ENCODE results near the gene TECTB. TPM values are rescaled to one million over a fixed set of nuclear protein-coding genes. Genes with fewer than 3 reads are reported as not detected.

The TECTB gene
- total and polyA plus RNA-seq, 9 of the 15 experiments (the other 6 are each of a cell fraction or from before 2014, with no cell fraction given): not detected

GRCh38 chr10:112314822-112315474, 31.7 kb downstream of the TECTB start:
- intact Hi-C loops (cut with micrococcal nuclease) (loop anchor here (10.0 kb wide), 1 partner anchor 170 kb away; no protein-coding TSS in a partner anchor), in situ Hi-C loops (cut with MboI) (loop anchor here (10.0 kb wide), 1 partner anchor 180 kb away; no protein-coding TSS in a partner anchor)
- ChIA-PET POLR2A (interaction anchor here (0.8 kb wide), 1 partner anchor 8 kb away, joined by 3 read pairs; no protein-coding TSS in a partner anchor), CTCF (ENCODE audit: low intra/inter-chr PET ratio) (interaction anchor here (0.6 to 0.7 kb wide), 2 partner anchors 175 to 1070 kb away, joined by 4 read pairs; no protein-coding TSS in a partner anchor)
- Histone ChIP-seq H3K4me2 (ENCODE audit: insufficient read depth, low read length) (no peak overlapping the region), H3K79me2 (ENCODE audit: control insufficient read depth, insufficient read depth, low read length) (no peaks in the 10 kb centered on the region), H3K9me1 (ENCODE audit: control insufficient read depth, insufficient read depth, low read length) (no peaks in the 10 kb centered on the region), H3K4me1 (replicated peaks in 1 of 2; ENCODE audit: control insufficient read depth in 2 of 2, insufficient read depth in 2 of 2, low read length in 2 of 2) (peaks cover 0 to 3% of the 10 kb centered on the region in 2 experiments; a peak in 1 of 5 replicates), H3K9me3 (replicated peaks; ENCODE audit: control insufficient read depth, insufficient read depth, low read depth, low read length) (no peaks in the 10 kb centered on the region), H3K4me3 (no peak overlapping the region), H2AFZ (ENCODE audit: low read depth, low read length) (no peak overlapping the region), H3K9ac (ENCODE audit: insufficient read depth in 1 of 2, low read depth in 2 of 2, low read length in 2 of 2) (no peak overlapping the region), H3K36me3 (ENCODE audit: control insufficient read depth, insufficient read depth, low read length) (no peaks in the 10 kb centered on the region), H3K27me3 (ENCODE audit: control insufficient read depth in 2 of 2, insufficient read depth in 2 of 2, low read length in 2 of 2) (peaks cover 8 to 19% of the 10 kb centered on the region in 2 experiments), H3K27ac (ENCODE audit: extremely low read depth, low read depth, low read length) (no peak overlapping the region), H4K20me1 (replicated peaks; ENCODE audit: control insufficient read depth, insufficient read depth, low read length) (no peaks in the 10 kb centered on the region)
- ATAC-seq (peak; percentile 96), FAIRE-seq (peak; percentile 26), DNase-seq (ENCODE audit: extremely low read depth in 1 of 4, low spot score in 3 of 4) (peak; percentile 60 to 74 (median 65))
- BruUV-seq (replicated peaks): no TSS peak
- WGBS (ENCODE audit: insufficient coverage, low coverage, missing lambda C conversion rate): 11% methylated on average over 10 of the region's 10 CpGs
- TF ChIP-seq TSC22D4 (tag; IDR thresholded peaks at IDR 0.05) (no peak), MTA1 (IDR thresholded peaks at IDR 0.05; ENCODE audit: borderline replicate concordance) (no peak), DEAF1 (CRISPR knock-in tag; IDR thresholded peaks at IDR 0.05) (0 out of 2 replicates have a peak, but pooled peaks have one; percentile 34), RAD21 (CRISPR knock-in tag; conservative IDR thresholded peaks at IDR 0.05 in 1 of 2, IDR thresholded peaks at IDR 0.05 in 1 of 2) (peak; percentile 55 to 78), ZHX1 (conservative IDR thresholded peaks at IDR 0.05; ENCODE audit: low read length) (no peak)
- TF ChIP-seq, protein P1, sequence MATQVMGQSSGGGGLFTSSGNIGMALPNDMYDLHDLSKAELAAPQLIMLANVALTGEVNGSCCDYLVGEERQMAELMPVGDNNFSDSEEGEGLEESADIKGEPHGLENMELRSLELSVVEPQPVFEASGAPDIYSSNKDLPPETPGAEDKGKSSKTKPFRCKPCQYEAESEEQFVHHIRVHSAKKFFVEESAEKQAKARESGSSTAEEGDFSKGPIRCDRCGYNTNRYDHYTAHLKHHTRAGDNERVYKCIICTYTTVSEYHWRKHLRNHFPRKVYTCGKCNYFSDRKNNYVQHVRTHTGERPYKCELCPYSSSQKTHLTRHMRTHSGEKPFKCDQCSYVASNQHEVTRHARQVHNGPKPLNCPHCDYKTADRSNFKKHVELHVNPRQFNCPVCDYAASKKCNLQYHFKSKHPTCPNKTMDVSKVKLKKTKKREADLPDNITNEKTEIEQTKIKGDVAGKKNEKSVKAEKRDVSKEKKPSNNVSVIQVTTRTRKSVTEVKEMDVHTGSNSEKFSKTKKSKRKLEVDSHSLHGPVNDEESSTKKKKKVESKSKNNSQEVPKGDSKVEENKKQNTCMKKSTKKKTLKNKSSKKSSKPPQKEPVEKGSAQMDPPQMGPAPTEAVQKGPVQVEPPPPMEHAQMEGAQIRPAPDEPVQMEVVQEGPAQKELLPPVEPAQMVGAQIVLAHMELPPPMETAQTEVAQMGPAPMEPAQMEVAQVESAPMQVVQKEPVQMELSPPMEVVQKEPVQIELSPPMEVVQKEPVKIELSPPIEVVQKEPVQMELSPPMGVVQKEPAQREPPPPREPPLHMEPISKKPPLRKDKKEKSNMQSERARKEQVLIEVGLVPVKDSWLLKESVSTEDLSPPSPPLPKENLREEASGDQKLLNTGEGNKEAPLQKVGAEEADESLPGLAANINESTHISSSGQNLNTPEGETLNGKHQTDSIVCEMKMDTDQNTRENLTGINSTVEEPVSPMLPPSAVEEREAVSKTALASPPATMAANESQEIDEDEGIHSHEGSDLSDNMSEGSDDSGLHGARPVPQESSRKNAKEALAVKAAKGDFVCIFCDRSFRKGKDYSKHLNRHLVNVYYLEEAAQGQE (IDR thresholded peaks at IDR 0.05; ENCODE audit: borderline replicate concordance): peak; percentile 40; the same call in 1 of the 2 replicates
- TF ChIP-seq, protein P1 (CRISPR knock-in tag; IDR thresholded peaks at IDR 0.05; ENCODE audit: low read depth): no peak
